Stimulated activated naive CD8-positive, alpha-beta T cell treated with anti-CD3 and anti-CD28 coated beads, Interleukin-15, Interleukin-2, amounts not matched to agents 100 ng/mL and 50 ng/mL, for 24 hours (primary cell): ENCODE results near the gene MS4A15.

Source experiments
- H3K27ac Mint-ChIP-seq: one replicate; pipeline ENCODE4 v1.8.0; 2021; ENCODE audit warnings: mild to moderate bottlenecking, mixed read lengths
- H3K27me3 Mint-ChIP-seq: one replicate; pipeline ENCODE4 v1.8.0; 2021; ENCODE audit warnings: mixed read lengths
- H3K36me3 Mint-ChIP-seq: one replicate; pipeline ENCODE4 v1.8.0; 2021; ENCODE audit warnings: low read depth, mixed read lengths
- H3K4me1 Mint-ChIP-seq: one replicate; pipeline ENCODE4 v1.8.0; 2021; ENCODE audit warnings: low read depth, mixed read lengths
- H3K4me3 Mint-ChIP-seq: one replicate; pipeline ENCODE4 v1.8.0; 2021; ENCODE audit warnings: mild to moderate bottlenecking, mixed read lengths
- H3K9me3 Mint-ChIP-seq: one replicate; pipeline ENCODE4 v1.8.0; 2021; ENCODE audit warnings: mixed read lengths

MS4A15 gene

GRCh38 chr11:60777572-60777971 lies 20.9 kb downstream of the MS4A15 start:
- no peaks in the 10 kb centered on the region for H3K9me3 Mint-ChIP-seq
- H3K4me1 Mint-ChIP-seq: peaks cover 10% of the 10 kb centered on the region
- no peaks in the 10 kb centered on the region for H3K27me3 Mint-ChIP-seq
- H3K27ac Mint-ChIP-seq: no peak overlapping the region
- no peak overlapping the region for H3K4me3 Mint-ChIP-seq
- no peaks in the 10 kb centered on the region for H3K36me3 Mint-ChIP-seq

GRCh38 chr11:60780065-60780464 lies 23.4 kb downstream of the MS4A15 start:
- no peaks in the 10 kb centered on the region for H3K27me3 Mint-ChIP-seq
- H3K9me3 Mint-ChIP-seq: no peaks in the 10 kb centered on the region
- H3K27ac Mint-ChIP-seq: no peak overlapping the region
- no peak overlapping the region for H3K4me3 Mint-ChIP-seq
- no peaks in the 10 kb centered on the region for H3K36me3 Mint-ChIP-seq
- H3K4me1 Mint-ChIP-seq: peaks cover 4% of the 10 kb centered on the region

GRCh38 chr11:60780774-60781173 lies 24.1 kb downstream of the MS4A15 start:
- no peaks in the 10 kb centered on the region for H3K36me3 Mint-ChIP-seq
- no peaks in the 10 kb centered on the region for H3K9me3 Mint-ChIP-seq
- no peaks in the 10 kb centered on the region for H3K27me3 Mint-ChIP-seq
- H3K27ac Mint-ChIP-seq: no peak overlapping the region
- no peaks in the 10 kb centered on the region for H3K4me1 Mint-ChIP-seq
- no peak overlapping the region for H3K4me3 Mint-ChIP-seq

GRCh38 chr11:60781286-60781980 lies 24.8 kb downstream of the MS4A15 start:
- H3K27me3 Mint-ChIP-seq: no peaks in the 10 kb centered on the region
- H3K9me3 Mint-ChIP-seq: no peaks in the 10 kb centered on the region
- no peaks in the 10 kb centered on the region for H3K36me3 Mint-ChIP-seq
- no peak overlapping the region for H3K27ac Mint-ChIP-seq
- H3K4me3 Mint-ChIP-seq: no peak overlapping the region
- no peaks in the 10 kb centered on the region for H3K4me1 Mint-ChIP-seq

GRCh38 chr11:60781981-60782316 lies 25.3 kb downstream of the MS4A15 start:
- Mint-ChIP-seq H3K36me3 (no peaks in the 10 kb centered on the region), H3K27me3 (no peaks in the 10 kb centered on the region), H3K9me3 (no peaks in the 10 kb centered on the region), H3K4me3 (no peak overlapping the region), H3K4me1 (no peaks in the 10 kb centered on the region), H3K27ac (no peak overlapping the region)

- Mint-ChIP-seq H3K27me3 (no peaks in the 10 kb centered on the region), H3K9me3 (no peaks in the 10 kb centered on the region), H3K4me3 (no peak overlapping the region), H3K27ac (no peak overlapping the region), H3K4me1 (no peaks in the 10 kb centered on the region), H3K36me3 (no peaks in the 10 kb centered on the region)
These were observed 25.9 kb downstream of the MS4A15 start for GRCh38 chr11:60782393-60783140.

GRCh38 chr11:60783141-60783484 lies 26.4 kb downstream of the MS4A15 start:
- no peaks in the 10 kb centered on the region for H3K27me3 Mint-ChIP-seq

GRCh38 chr11:60783911-60784310 lies 27.2 kb downstream of the MS4A15 start:
- no peaks in the 10 kb centered on the region for H3K9me3 Mint-ChIP-seq
- H3K27ac Mint-ChIP-seq: no peak overlapping the region
- no peaks in the 10 kb centered on the region for H3K36me3 Mint-ChIP-seq
- H3K27me3 Mint-ChIP-seq: no peaks in the 10 kb centered on the region
- no peak overlapping the region for H3K4me3 Mint-ChIP-seq
- H3K4me1 Mint-ChIP-seq: no peaks in the 10 kb centered on the region

More at GRCh38 chr11:60783141-60783484, 26.4 kb downstream of the MS4A15 start:
- Mint-ChIP-seq H3K36me3 (no peaks in the 10 kb centered on the region), H3K4me3 (no peak overlapping the region), H3K4me1 (no peaks in the 10 kb centered on the region), H3K9me3 (no peaks in the 10 kb centered on the region), H3K27ac (no peak overlapping the region)

GRCh38 chr11:60785136-60785535 lies 28.5 kb downstream of the MS4A15 start, which contains the start of gene MS4A10:
MS4A10 (plus strand) TSS chr11:60785333; CDS start chr11:60790336, 5,003 bp downstream.
- Mint-ChIP-seq H3K4me3 (no peak within 1 kb of the TSS), H3K4me1 (no peaks in the 10 kb centered on the region), H3K9me3 (no peaks in the 10 kb centered on the region), H3K36me3 (no peaks in the 10 kb centered on the region), H3K27me3 (no peaks in the 10 kb centered on the region), H3K27ac (no peak within 1 kb of the TSS)

GRCh38 chr11:60785806-60786361 lies 29.2 kb downstream of the MS4A15 start:
- Mint-ChIP-seq H3K4me3 (no peak overlapping the region), H3K9me3 (no peaks in the 10 kb centered on the region), H3K4me1 (no peaks in the 10 kb centered on the region), H3K27ac (no peak overlapping the region), H3K27me3 (no peaks in the 10 kb centered on the region), H3K36me3 (no peaks in the 10 kb centered on the region)

- Mint-ChIP-seq H3K4me1 (no peaks in the 10 kb centered on the region), H3K36me3 (no peaks in the 10 kb centered on the region), H3K9me3 (no peaks in the 10 kb centered on the region), H3K27me3 (no peaks in the 10 kb centered on the region), H3K4me3 (no peak overlapping the region), H3K27ac (no peak overlapping the region)
These were observed 30.3 kb downstream of the MS4A15 start for GRCh38 chr11:60786811-60787567.

- Mint-ChIP-seq H3K4me3 (no peak overlapping the region), H3K9me3 (no peaks in the 10 kb centered on the region), H3K27me3 (no peaks in the 10 kb centered on the region), H3K4me1 (no peaks in the 10 kb centered on the region), H3K36me3 (no peaks in the 10 kb centered on the region), H3K27ac (no peak overlapping the region)
These were observed 31.9 kb downstream of the MS4A15 start for GRCh38 chr11:60788401-60789125.

- Mint-ChIP-seq H3K4me1 (no peaks in the 10 kb centered on the region), H3K27me3 (no peaks in the 10 kb centered on the region), H3K27ac (no peak overlapping the region)
These were observed 34.1 kb downstream of the MS4A15 start for GRCh38 chr11:60790726-60791125.

GRCh38 chr11:60791153-60791933 lies 34.7 kb downstream of the MS4A15 start:
- Mint-ChIP-seq H3K9me3 (no peaks in the 10 kb centered on the region), H3K27me3 (no peaks in the 10 kb centered on the region), H3K36me3 (no peaks in the 10 kb centered on the region), H3K27ac (no peak overlapping the region), H3K4me1 (no peaks in the 10 kb centered on the region), H3K4me3 (no peak overlapping the region)

More at GRCh38 chr11:60790726-60791125, 34.1 kb downstream of the MS4A15 start:
- Mint-ChIP-seq H3K4me3 (no peak overlapping the region), H3K9me3 (no peaks in the 10 kb centered on the region), H3K36me3 (no peaks in the 10 kb centered on the region)
